ENCODE measurements around the gene SPOCK1.

DNA sequence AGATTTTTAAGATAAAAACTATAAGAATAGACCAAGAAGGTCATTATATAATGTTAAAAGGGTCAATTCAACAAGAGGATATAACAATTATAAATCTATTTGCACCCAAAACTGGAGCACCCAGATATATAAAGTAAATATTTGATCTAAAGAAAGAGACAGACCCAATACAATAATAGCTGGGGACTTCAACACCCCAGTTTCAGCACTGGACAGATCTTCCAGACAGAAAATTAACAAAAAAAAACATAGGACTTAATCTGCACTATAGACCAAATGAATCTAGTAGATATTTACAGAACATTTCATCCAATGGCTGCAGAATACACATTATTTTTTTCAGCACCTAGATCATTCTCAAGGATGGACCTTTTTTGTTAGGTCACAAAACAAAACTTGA lies 331.9 kb downstream of the SPOCK1 start:
- TF ChIP-seq, protein P1, sequence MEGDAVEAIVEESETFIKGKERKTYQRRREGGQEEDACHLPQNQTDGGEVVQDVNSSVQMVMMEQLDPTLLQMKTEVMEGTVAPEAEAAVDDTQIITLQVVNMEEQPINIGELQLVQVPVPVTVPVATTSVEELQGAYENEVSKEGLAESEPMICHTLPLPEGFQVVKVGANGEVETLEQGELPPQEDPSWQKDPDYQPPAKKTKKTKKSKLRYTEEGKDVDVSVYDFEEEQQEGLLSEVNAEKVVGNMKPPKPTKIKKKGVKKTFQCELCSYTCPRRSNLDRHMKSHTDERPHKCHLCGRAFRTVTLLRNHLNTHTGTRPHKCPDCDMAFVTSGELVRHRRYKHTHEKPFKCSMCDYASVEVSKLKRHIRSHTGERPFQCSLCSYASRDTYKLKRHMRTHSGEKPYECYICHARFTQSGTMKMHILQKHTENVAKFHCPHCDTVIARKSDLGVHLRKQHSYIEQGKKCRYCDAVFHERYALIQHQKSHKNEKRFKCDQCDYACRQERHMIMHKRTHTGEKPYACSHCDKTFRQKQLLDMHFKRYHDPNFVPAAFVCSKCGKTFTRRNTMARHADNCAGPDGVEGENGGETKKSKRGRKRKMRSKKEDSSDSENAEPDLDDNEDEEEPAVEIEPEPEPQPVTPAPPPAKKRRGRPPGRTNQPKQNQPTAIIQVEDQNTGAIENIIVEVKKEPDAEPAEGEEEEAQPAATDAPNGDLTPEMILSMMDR (conservative IDR thresholded peaks at IDR 0.05; ENCODE audit: low read depth, low read length) = no peak
- TF ChIP-seq RCOR1 (IDR thresholded peaks at IDR 0.05; ENCODE audit: insufficient replicate concordance, low read length) = no peak
- no peak for TF ChIP-seq POLR2A (IDR thresholded peaks at IDR 0.05; ENCODE audit: low read depth, low read length)
- TF ChIP-seq FOS (IDR thresholded peaks at IDR 0.05; ENCODE audit: low read depth, low read length) = no peak
- TF ChIP-seq, protein P2, sequence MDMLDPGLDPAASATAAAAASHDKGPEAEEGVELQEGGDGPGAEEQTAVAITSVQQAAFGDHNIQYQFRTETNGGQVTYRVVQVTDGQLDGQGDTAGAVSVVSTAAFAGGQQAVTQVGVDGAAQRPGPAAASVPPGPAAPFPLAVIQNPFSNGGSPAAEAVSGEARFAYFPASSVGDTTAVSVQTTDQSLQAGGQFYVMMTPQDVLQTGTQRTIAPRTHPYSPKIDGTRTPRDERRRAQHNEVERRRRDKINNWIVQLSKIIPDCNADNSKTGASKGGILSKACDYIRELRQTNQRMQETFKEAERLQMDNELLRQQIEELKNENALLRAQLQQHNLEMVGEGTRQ (IDR thresholded peaks at IDR 0.05; ENCODE audit: low read depth, low read length) = no peak
- TF ChIP-seq RAD21 (IDR thresholded peaks at IDR 0.05; ENCODE audit: low read length) = no peak
- no peak for TF ChIP-seq CEBPB (IDR thresholded peaks at IDR 0.05; ENCODE audit: low read depth, low read length)
- no peak for TF ChIP-seq RFX5 (IDR thresholded peaks at IDR 0.05; ENCODE audit: low read depth, low read length)

Data from IMR-90 (cell line).